GM21723 (cell line): ENCODE data around the gene CACNA1B.

Experiments used
- ATAC-seq: cut with Tn5 transposase; IDR thresholded peaks from one replicate; pipeline ENCODE4 v1.9.1; 2021; ENCODE audit warnings: mild to moderate bottlenecking, moderate library complexity; ENCODE audit not compliant: unreplicated experiment

The CACNA1B gene

DNA sequence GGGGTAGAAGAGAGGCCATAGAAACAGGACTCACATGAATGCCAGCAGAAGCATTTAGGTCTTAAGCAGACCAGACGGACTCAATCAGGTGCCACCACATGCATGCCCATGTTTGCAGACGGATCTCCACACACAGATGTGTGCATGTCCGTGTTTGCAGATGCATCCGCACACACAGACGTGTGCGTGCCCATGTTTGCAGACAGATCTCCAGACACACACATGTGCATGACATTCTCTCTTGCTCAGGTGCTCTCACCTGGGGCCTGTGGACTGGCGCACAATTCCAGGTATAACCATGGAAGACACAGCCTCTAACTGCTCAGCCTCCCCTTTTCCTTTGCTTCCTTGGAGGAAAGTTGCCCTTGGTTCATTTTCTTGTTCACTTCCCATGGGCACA, 148.3 kb downstream of the CACNA1B start:
- no peak for ATAC-seq

DNA sequence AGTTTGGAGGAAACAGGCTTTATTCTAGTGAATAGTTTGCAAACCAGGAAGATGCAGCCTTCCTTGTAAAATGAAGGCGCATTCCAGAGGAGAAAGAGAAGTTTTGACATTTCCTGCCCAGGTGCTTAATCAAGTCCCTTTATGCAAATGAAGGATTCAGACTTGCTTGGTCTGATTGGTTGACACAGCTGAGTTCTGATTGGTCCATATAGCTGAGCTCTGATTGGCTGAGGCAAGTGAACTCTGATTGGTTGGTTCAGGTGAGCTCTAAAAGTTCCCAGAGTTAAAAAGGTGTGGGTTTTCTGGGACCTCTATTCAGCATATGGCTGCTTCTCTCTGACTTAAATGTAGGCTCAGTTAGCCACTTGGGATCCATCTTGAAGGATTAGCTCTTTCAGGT, 151.0 kb downstream of the CACNA1B start:
- no peak for ATAC-seq

- no peak for ATAC-seq
Measured at GRCh38 chr9:138031186-138031585, 153.6 kb downstream of the CACNA1B start.

- no peak for ATAC-seq
Measured at GRCh38 chr9:138033950-138034349, 156.4 kb downstream of the CACNA1B start.

DNA sequence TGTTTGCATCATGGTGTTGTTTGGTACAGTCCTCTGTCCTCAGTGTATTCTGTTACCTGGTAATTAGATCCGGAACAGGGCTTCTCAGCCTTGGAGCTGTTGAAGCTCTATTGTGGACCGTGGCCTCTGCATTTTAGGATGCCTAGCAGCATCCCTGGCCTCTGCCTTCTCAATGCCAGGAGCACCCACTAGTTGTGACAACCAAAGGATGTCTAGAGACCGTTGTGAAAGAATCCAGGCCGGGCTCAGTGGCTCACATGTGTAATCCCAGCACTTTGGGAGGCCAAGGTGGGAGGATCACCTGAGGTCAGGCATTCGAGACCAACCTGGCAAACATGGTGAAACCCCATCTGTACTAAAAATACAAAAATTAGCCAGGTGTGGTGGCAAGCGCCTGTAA, 159.6 kb downstream of the CACNA1B start:
- ATAC-seq = no peak

DNA sequence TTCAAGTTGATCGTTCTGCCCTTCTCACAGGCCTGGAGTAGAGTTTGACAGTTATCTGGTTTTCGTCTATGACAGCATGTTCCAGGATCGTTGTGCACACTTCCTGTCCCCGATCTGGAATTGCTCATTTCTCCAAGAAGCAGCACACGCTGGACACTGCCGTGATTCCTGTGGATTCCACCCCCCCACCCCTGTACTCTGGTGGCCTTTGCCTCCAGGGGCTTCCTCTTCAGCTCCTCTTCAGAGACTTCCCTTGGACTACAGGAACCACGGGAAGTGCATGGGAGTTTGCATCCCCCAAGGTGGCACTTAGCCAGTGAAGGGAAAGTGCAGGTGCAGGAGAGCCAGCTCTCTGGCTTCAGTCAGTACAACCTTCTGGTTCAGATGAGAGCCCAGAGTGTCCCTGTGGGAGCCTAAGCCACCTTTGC, 160.7 kb downstream of the CACNA1B start:
- no peak for ATAC-seq

GRCh38 chr9:138040446-138041430, 163.2 kb downstream of the CACNA1B start:
- ATAC-seq = no peak

- no peak for ATAC-seq
Measured at GRCh38 chr9:138042146-138042545, 164.6 kb downstream of the CACNA1B start.

DNA sequence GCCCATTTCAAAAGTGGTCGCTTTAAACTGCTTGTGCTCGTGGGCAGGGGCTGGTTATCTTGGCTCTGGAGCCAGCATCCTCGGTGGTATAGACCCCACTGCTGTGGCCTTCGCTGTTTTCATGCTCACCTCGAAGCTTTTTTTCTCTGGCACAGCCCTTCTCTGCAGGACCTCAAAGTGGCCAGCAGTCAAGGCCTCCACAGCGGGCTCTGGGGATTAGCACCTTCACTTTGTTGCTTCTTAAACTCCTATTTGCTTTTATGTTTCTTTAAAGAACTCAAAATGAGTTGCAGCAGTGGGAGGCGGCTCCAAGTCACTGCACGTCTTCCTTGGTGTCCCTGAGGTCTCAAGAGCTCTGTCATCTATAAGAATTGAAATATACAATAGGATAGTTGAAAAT, 165.1 kb downstream of the CACNA1B start:
- no peak for ATAC-seq

GRCh38 chr9:138043061-138043410, 165.5 kb downstream of the CACNA1B start:
- no peak for ATAC-seq

DNA sequence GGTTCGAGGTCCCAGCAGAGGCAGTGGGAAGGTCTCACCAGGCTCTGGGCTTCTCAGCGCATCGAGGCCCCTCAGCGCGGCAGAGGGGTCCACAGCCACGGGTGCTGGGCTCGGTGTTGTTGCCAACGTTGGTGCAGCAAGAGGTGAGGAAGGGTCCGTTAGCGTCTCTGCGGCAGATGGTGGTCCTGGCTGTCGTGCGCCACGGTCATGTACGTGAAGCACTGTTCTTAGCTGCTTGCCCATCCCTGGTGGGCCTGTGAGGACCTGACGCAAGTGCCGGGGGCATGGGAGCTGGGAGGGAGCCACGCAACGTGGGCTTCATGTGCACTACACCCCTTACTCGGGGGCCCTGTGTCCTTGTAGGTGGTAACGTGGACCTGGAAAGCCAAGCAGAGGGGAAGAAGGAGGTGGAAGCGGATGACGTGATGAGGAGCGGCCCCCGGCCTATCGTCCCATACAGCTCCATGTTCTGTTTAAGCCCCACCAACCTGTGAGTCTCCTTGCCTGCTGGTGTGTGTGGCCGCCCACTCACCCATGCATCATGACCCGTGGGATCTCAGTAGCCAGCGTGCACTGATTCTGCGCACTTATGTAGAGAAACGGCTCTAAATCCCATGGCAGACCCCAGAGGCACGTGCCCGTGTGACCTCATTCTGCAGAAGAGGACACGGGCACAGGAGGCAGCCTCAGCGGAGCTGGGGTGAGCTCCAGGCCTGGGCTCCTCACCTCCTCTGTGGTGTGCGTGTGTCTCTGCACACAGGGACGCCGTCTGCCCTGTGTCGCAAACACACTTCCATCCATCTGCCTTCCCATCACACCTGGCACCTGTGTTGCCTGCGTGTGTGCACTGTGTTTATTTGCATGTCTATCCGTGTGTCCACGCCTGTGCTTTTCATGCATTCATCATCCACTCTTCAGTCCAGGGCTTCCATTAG, 166.1 kb downstream of the CACNA1B start:
- no peak for ATAC-seq

- ATAC-seq = no peak
Measured at GRCh38 chr9:138044485-138045383, 167.2 kb downstream of the CACNA1B start.

GRCh38 chr9:138045541-138046490, 168.2 kb downstream of the CACNA1B start:
- no peak for ATAC-seq

DNA sequence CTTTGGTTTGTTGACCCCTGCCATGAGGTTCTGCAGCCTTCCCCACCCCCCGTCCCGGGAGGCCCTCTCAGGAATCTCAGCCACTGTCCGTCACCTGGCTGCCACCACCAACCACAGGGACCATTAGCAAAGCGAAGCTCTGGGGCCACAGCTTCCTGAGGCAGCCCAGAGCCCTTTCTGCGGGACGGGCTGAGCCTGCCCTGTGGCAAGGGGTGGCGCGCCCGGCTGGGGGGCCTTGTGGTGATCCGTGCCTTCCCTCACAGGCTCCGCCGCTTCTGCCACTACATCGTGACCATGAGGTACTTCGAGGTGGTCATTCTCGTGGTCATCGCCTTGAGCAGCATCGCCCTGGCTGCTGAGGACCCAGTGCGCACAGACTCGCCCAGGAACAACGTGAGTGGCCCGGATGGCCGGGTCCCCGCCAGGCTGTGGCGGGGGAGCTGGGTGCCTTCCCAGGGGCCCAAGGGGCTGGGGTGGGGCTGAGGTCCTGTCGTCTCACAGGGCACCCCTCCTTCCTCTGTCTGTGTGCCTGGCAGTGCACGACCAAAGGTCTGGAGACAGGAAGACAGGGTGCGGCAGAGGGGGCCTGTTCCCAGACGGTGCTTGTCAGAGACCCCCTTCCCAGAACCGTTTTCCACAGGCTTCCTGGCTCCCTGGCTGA, 169.2 kb downstream of the CACNA1B start:
- ATAC-seq = no peak

- ATAC-seq = no peak
Measured at GRCh38 chr9:138047469-138048040, 170.0 kb downstream of the CACNA1B start.

- ATAC-seq = no peak
Measured at GRCh38 chr9:138048184-138048583, 170.6 kb downstream of the CACNA1B start.

GRCh38 chr9:138049085-138049778, 171.7 kb downstream of the CACNA1B start:
- no peak for ATAC-seq
